GM23248 (cell line): ENCODE results near the gene PPP1R2C. TPM values are rescaled to one million over a fixed set of nuclear protein-coding genes. Genes with fewer than 3 reads are reported as not detected.

Experiments used
- DNase-seq: peaks from one replicate; pipeline ENCODE4 v3.0.0-alpha.2; 2015
- H2AFZ ChIP-seq: fragments of 200-600 bp; sonication (generic); 2 replicates; pipeline ENCODE4 v1.6.1; 2016; ENCODE audit warnings: antibody characterized with exemption
- H3F3A ChIP-seq: fragments of 200-600 bp; sonication (generic); 2 replicates; pipeline ENCODE4 v1.6.1; 2016; ENCODE audit warnings: mild to moderate bottlenecking, antibody characterized with exemption, mixed run types; ENCODE audit not compliant: insufficient read depth
- H3K27ac ChIP-seq: fragments of 200-600 bp; sonication (generic); 2 replicates; pipeline ENCODE4 v1.5.1; 2016; ENCODE audit warnings: mild to moderate bottlenecking
- H3K27me3 ChIP-seq: fragments of 200-600 bp; sonication (generic); replicated peaks from 2 replicates; pipeline ENCODE4 v1.6.1; 2016; ENCODE audit warnings: mild to moderate bottlenecking; ENCODE audit not compliant: insufficient read depth
- H3K36me3 ChIP-seq: fragments of 200-600 bp; sonication (generic); 2 replicates; pipeline ENCODE4 v1.6.1; 2016; ENCODE audit warnings: low read depth, mild to moderate bottlenecking
- H3K4me1 ChIP-seq: fragments of 200-600 bp; sonication (generic); 2 replicates; pipeline ENCODE4 v1.6.1; 2016; ENCODE audit warnings: mild to moderate bottlenecking; ENCODE audit not compliant: insufficient read depth
- H3K4me2 ChIP-seq: fragments of 200-600 bp; sonication (generic); one replicate; pipeline ENCODE4 v1.6.1; 2016; ENCODE audit warnings: mild to moderate bottlenecking; ENCODE audit not compliant: unreplicated experiment
- H3K4me3 ChIP-seq: fragments of 200-600 bp; sonication (generic); 2 replicates; pipeline ENCODE4 v1.5.1; 2016; ENCODE audit warnings: mild to moderate bottlenecking
- H3K79me2 ChIP-seq: fragments of 200-600 bp; sonication (generic); 2 replicates; pipeline ENCODE4 v1.6.1; 2016; ENCODE audit warnings: mild to moderate bottlenecking; ENCODE audit not compliant: insufficient read depth
- H3K9ac ChIP-seq: fragments of 200-600 bp; sonication (generic); 2 replicates; pipeline ENCODE4 v1.6.1; 2016; ENCODE audit warnings: mild to moderate bottlenecking
- H3K9me2 ChIP-seq: fragments of 200-600 bp; sonication (generic); 2 replicates; pipeline ENCODE4 v1.6.1; 2016; ENCODE audit warnings: mixed run types, mild to moderate bottlenecking, moderate library complexity; ENCODE audit not compliant: insufficient read depth
- H3K9me3 ChIP-seq: fragments of 200-600 bp; sonication (generic); one replicate; pipeline ENCODE4 v1.6.1; 2017; ENCODE audit warnings: low read depth
- H4K20me1 ChIP-seq: fragments of 200-600 bp; sonication (generic); 2 replicates; pipeline ENCODE4 v1.6.0; 2016; ENCODE audit not compliant: insufficient read depth
- EZH2 ChIP-seq: fragments of 200-600 bp; sonication (generic); IDR thresholded peaks from 2 replicates; pipeline ENCODE4 v1.6.1; 2018; ENCODE audit warnings: antibody characterized with exemption, mild to moderate bottlenecking; ENCODE audit not compliant: insufficient read depth, poor library complexity, severe bottlenecking
- EZH2phosphoT487 ChIP-seq: fragments of 200-600 bp; sonication (generic); IDR thresholded peaks from 2 replicates; pipeline ENCODE4 v1.6.1; 2018; ENCODE audit warnings: antibody characterized with exemption, moderate library complexity, mild to moderate bottlenecking, low read depth; ENCODE audit not compliant: insufficient read depth
- WGBS, 2 experiments: methylation state at CpG; one replicate each; pipeline ENCODE4 v1.1.6; 2015 to 2017; ENCODE audit warnings: low lambda C conversion rate in 2 of 2, low coverage in 1 of 2; ENCODE audit errors: missing lambda C conversion rate in 2 of 2; 5-methylcytosine and 5-hydroxymethylcytosine counted together
- in situ Hi-C: fragments of 300-500 bp; cut with MboI; formaldehyde crosslinking; loops from 2 replicates; pipeline ENCODE4 v1.15.0; 2020
- polyA plus RNA-seq: library from polyadenylated mRNA; unstranded; fragments of >200 nt; fragmentation: Nextera tagmentation; extraction: Ambion mirVana; gene quantifications from 2 replicates; pipeline ENCODE4 v1.2.1, GENCODE V29; 2016
- total RNA-seq: library from RNA; depleted of rRNA; stranded (reverse); fragments of >200 nt; shearing (Covaris generic); gene quantifications from 2 replicates; pipeline ENCODE4 v1.2.3, GENCODE V29; 2014

The PPP1R2C gene
- total and polyA plus RNA-seq, 2 experiments from 2014 or later, result not detected

DNA sequence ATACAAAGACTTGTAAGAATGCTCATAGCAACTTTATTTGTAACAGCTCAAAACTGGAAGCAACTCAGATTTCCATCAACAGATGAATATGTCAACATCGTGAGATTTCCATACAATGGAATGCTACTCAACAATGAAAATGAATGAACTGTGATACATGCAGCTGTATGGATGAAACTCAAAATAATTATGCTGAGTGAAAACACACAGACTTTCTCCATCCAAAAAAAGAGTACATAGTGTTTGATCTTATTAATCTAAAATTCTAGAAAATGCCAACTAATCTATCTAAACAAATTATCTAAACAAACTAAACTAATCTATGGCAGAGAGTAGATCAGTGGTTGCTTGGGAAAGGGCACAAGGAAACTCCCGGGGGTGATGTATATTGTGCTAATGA is 42.7 kb downstream of the PPP1R2C start:
- Histone ChIP-seq H3K79me2 (no peaks in the 10 kb centered on the region), H3K4me3 (no peak overlapping the region), H3K27ac (no peak overlapping the region), H3F3A (no peaks in the 10 kb centered on the region), H2AFZ (no peak overlapping the region), H3K9me3 (no peaks in the 10 kb centered on the region), H3K4me2 (no peak overlapping the region), H3K36me3 (no peaks in the 10 kb centered on the region), H3K9ac (no peak overlapping the region), H3K9me2 (no peaks in the 10 kb centered on the region), H3K27me3 (no peaks in the 10 kb centered on the region), H4K20me1 (no peaks in the 10 kb centered on the region), H3K4me1 (no peaks in the 10 kb centered on the region)
- in situ Hi-C loops, result no loop called here
- TF ChIP-seq EZH2phosphoT487 (no peak), EZH2 (no peak)
- no peak for DNase-seq
- WGBS, 2 experiments, result 62 to 87% methylated on average over 2 of the region's 2 CpGs

DNA sequence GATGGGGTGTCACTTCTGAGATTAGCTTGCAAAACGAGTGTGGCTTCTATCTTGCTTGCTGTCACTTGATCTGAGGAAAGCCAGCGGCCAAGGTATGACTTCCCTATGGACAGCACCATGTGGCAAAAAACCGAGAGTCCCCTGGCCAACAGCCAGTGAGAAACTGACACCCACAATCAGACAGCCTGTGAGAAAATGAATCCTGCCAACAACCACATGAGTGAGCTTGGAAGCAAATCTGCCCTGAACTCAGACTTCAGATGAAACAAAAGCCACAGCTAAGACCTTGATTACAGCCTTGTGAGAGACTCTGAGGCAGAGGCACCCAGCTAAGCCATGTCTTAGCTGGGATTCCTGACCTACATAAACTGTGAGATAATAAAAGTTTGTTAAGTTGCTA is 45.5 kb downstream of the PPP1R2C start:
- WGBS, 2 experiments, result 17 to 30% methylated on average over 3 of the region's 3 CpGs
- no peak overlapping the region for H3K4me2 ChIP-seq
- no peaks in the 10 kb centered on the region for H3K27me3 ChIP-seq
- no peaks in the 10 kb centered on the region for H3K36me3 ChIP-seq
- H3K9me2 ChIP-seq, result no peaks in the 10 kb centered on the region
- H3K27ac ChIP-seq, result no peak overlapping the region
- no peaks in the 10 kb centered on the region for H3F3A ChIP-seq
- no peak overlapping the region for H2AFZ ChIP-seq
- no peak overlapping the region for H3K4me3 ChIP-seq
- H3K9me3 ChIP-seq, result no peaks in the 10 kb centered on the region
- H3K79me2 ChIP-seq, result no peaks in the 10 kb centered on the region
- in situ Hi-C loops, result no loop called here
- no peak overlapping the region for H3K9ac ChIP-seq
- TF ChIP-seq EZH2 (no peak), EZH2phosphoT487 (no peak)
- H4K20me1 ChIP-seq, result no peaks in the 10 kb centered on the region
- no peaks in the 10 kb centered on the region for H3K4me1 ChIP-seq
- no peak for DNase-seq
